Ammon's horn (tissue), 1 donor: ENCODE data around the gene SLC9A1.
"Not testable (repeated sequence)": the region's sequence is repeated elsewhere in the genome, so short reads cannot be mapped to it uniquely, and the experiment has no call there.

Experiments used
- DNase-seq: peaks from one replicate; pipeline ENCODE4 v3.0.0-alpha.2; 2016; ENCODE audit warnings: low spot score

The SLC9A1 gene

DNA sequence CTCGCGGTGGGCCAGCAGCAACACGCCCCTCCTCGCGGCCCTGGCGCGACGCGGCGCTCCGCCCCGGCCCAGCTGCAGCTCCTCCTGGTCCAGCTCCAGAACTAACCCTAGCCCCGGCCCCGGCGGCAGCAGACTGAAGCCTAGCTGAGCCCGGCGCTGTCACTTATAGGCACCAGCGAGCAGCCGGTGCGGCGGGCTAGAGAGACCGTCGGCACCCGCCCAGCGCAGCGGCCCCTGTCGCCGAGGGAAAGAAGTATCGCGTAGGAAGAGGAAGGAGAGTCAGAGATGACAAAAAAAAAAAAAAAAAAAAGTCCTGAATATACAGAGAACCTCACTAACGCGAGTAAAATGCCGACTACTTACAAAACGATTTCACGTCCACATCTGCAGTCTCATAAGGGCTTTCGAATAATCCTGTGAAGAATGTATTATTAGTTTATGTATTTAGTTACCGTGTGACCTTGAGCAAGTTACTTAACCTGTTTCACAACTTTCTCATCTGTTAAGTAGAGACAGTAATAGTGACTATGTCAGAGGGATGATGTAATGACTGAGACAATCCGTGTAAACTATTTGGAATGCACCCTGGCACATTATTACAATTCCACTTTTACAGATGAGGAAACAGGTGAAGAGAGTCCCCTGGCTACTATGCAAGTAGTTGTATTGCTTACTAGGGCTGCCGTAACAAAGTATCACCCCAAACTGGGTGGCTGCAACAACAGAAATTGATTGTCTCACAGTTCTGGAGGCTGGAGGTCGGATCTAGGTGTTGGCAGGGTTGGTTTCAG lies at the start of gene SLC9A1:
SLC9A1 (minus strand) TSS at position 135 of the 791 bp plus-strand sequence. CDS start 791 bp downstream, outside the sequence.
- peak; percentile 96 for DNase-seq

DNA sequence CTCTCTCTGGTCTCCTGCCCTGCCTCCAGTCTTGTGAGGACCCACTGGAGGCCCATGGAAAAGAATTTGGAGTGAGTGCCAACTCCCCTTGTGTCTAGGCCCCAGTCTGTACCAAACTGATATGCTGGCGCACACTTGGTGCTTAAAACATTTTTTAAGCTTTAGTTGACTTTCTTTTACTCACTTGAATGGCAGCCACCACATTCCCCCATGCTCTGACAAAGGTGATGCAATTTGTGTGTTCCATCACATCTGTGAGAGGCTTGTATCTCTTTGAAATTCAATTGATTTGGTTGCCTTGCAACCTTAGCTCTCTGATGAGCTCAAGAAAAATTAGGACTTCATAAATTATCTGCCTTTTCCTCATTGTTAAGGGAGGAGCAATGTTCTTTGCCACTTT lies 49.0 kb upstream of the SLC9A1 start:
- DNase-seq: no peak

DNA sequence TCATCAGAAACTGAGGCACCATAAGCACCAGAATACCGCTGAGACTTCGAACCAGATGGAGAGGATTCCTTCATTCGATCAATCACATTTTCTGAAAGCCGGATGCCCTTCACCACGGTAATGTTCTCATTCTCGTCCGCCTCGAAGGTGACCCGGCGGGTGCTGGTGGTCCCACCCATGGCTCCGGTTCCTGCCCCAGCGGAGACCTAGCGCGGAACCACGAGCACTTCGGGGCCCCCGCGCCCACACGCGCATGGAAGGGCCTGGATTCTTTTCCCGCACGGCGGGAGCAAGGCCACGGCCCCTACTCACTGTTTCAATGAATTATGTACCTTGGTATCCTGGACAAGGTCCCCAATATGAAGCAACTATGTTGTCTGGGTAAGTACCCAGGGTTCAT lies 46.4 kb upstream of the SLC9A1 start:
- DNase-seq: no peak

DNA sequence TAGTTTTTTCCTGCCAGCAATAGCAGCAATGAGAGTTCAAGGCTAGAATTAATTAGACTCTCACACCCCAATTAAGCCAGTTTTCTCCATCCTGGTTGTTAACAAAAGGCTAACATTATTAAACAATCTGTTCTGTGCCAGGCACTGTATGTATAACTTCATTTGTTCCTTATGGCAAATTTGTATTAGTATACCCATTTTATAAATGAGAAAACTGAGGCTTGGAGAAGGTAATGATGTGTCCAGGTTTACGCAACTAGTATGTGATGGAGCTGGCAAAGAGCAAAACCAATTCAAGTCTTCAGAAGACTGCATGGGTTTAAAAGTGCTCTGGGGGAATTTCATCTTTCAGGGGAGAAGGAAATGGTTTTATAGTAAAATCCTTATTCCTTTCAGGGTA lies 38.3 kb upstream of the SLC9A1 start:
- no peak for DNase-seq

DNA sequence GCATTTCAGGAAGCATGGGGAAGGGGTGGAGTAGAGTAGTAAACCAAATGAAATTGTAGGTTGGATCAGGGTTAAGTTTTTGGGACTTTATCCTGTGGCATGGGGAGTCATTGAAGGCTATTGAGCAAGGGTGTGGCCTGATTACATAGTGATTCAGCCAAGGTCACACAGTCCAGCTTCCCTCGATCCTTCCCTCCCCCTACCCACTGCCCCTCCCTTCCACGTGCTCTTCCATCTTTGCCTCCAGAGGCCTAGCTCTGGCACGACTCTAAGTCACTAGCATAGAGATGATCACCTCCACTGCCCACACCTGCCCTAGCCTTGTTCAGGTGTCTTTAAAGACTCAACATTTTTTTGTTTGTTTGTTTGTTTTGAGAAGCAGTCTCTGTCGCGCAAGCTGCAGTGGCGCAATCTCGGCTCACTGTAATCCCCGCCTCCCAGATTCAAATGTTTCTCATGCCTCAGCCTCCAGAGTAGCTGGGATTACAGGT lies 37.2 kb upstream of the SLC9A1 start:
- DNase-seq: no peak

DNA sequence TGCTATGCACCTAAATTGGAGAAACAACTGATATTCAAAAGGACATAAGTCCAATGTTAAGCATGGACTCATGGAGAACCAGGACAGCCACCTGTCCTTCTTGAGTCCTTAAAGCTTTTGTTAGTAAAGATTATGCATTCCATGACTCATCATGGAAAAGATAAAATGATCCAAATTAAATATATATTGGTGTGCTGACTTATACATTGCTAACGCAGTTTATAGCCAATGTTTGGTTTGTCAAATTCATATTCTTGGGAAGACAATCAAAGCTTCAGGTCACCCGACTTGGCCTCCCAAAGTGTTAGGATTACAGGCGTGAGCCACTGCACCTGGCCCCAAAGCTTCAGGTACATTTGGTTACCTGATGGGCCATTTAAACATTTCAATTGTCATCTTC lies 29.7 kb upstream of the SLC9A1 start:
- not testable (repeated sequence) for DNase-seq

DNA sequence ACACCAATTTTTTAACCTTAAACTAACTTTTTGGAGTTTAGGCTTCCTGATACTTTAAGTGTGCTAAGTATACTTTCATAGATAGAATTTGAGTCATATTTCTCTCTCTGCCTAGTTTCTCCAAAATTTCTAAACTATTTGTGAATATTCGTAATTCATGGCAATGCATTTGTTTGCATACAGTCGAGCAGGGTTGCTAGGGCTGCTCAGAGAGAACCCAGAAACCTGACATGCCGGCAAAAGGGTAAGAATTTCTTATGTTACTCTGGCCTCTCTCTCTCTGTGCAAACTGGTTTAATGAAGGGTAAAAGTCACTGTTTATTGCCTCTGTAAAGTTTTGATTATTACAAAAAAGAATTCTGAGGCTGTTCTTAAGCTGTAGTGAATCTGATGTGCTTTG lies 25.1 kb upstream of the SLC9A1 start:
- no peak for DNase-seq

DNA sequence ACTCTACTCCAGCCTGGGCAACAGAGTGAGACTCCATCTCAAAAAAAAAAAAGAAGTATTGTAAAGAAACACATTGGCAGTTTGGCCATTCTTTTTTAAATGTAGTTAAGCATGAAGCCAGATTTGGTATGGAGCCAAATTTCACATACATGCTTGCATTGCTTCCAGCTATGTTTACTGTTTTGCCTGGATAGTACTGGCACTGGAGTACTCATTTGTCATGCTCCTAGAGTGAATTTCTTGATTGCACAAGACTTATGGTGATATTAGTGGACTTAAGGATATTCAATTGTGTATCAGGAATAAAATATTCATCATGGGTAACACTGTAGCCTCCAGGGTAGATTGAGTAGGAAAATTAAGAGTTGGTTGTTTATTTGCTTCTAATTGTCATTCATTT lies 24.5 kb upstream of the SLC9A1 start:
- DNase-seq: no peak

DNA sequence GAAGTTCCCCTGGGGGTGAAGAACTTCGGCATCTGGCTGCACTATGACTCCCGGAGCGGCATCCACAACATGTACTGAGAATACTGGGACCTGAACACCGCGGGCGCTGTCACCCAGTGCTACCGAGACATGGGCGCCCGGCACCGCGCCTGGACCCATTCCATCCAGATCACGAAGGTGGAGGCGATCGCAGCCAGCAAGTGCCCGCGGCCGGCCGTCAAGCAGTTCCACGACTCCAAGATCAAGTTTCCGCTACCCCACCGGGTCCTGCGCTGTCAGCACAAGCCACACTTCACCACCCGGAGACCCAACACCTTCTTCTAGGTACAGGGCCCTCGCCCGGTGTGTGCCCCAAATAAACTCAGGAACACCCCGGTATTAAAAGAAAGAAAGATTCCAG lies 22.0 kb upstream of the SLC9A1 start:
- DNase-seq: no peak

DNA sequence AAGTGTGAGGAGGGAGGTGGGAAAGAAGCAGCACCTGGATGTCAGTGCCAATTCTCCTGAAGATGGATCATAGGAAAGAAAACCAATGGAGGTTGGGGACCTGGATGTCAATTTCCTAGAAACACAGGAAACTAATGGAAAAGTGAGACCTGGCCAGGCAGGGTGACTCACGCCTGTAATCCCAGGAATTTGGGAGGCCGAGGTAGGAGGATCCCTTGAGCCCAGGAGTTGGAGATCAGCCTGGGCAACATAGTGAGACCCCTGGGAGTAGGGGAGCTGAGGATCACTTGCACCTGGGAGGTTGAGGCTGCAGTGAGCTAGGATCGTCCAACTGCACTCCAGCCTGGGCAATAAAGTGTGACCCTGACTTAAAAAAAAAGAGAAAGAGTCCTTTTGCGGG lies 21.4 kb upstream of the SLC9A1 start:
- DNase-seq: no peak

DNA sequence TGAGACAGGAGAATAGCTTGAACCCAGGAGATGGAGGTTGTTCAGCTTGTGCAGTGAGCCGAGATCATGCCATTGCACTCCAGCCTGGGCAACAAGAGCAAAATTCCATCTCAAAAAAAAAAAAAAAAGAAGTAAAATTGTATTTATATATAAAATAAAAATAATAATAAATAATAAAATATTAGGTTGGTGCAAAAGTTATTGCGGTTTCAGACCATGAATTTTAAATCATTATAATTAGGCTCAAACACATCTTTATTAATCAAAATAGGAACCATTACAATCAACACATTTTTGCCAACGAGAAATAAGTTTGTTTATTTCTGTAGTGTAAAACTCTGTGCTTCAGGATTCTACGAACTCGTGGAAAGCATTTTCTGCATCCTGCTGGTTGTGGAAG lies 18.1 kb upstream of the SLC9A1 start:
- DNase-seq: not testable (repeated sequence)

DNA sequence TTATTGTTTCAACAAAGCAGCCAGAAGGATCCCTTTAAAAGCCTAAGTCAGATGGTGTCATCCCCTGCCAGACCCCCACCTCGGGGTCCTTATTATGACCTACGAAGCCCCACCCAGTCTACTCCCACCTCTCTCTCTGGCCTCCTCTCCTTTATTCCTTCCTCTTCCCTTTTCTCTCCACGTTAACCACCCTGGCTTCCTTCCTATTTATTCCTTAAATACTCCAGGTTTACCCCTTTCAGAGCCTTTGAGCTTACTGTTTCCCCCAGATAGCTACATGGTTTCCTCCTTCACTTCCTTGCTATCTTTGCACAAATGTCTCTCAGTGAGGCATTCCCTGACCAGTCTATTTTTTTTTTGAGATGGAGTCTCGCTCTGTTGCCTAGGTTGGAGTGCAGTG lies 12.0 kb upstream of the SLC9A1 start:
- DNase-seq: no peak

DNA sequence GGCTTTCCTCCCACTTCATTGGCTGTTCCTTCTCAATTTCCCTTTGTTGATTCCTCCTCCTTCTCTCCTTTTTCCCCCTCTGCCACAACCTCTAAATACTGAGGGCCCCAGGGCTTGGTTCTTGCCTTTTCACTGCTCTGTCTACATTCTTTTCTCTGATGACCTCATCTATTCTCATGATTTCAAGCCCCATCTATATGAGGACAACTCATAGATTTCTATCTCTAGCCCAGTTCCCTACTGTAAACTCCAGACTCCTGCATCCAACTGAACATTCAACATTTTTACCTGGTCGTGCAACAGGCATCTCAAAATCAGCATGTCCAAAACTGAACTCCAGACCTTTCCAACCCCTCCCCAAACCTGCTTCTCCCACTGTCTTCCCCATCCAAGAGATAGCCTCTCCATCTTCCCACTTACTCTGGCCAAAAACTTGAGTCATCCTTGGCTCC lies 11.5 kb upstream of the SLC9A1 start:
- no peak for DNase-seq

DNA sequence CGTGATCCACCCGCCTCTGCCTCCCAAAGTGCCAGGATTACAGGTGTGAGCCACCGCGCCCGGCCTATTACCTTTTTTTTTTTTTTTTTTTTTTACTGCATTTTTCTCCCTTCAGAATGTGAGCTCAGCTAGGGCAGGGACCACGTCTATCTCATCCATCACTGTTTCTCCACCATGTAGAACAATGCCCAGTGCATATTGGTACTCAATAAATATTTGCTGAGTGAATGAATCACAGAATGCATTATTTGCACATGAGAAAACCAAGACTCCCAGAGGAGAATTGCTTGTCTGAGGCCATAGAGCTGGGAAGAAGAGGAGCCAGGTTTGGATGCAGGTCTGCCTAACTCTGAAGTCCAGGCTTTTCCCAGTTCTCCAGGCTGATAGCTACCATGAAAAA lies 8.2 kb upstream of the SLC9A1 start:
- no peak for DNase-seq

DNA sequence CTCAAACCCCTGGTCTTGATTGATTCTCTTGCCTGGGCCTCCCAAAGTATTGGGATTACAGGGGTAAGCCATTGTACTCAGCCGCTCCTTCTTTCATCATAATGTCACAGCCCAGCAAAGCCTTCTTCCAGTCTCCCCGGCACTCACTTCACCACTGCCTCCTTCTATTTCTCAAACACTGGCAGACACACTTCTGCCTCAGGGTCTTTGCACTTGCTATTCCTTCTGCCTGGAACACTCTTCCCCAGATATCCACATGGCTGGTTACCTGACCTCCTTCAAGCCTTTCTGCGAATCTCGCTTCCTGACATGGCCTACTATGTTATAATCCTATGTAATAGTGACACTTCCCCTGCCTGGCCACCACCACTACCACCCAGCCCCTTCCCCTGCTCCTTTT lies 7.2 kb upstream of the SLC9A1 start:
- no peak for DNase-seq

DNA sequence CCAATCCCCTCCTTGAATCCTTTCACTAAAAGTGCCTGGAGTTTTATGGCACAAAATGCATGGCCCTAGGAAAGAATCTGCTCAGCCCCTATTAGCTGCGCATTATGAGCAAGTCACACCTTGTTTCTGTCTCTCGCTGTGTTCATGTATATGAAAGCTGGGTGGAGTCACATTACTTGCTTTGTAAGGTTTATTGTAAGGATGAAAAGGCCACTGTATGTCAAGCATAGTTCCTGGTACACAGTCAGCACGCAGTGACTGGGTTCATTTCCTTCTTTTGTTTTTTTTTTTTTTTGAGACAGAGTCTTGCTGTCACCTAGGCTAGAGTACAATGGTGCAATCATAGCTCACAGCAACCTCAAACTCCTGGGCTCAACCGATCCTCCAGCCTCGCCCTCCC lies 6.7 kb upstream of the SLC9A1 start:
- DNase-seq: no peak

DNA sequence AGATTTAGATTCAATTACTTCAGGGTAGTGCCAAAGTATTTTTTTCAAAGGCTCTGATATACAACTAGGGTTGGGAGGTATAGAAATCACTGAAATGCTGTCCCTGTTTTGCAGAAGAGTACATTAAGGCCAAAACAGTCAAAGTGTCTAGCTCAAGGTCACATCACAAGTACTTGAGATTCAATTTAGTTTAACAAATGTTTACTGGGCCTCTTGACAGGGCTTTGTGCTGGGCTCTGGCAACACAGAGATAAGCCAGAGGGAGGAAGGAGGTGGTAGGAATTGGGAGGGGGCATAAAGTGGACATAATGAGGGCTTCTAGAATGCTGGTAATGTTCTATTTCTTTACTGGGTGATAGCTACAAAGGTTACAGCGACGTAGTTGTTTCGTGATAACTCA lies 2.3 kb upstream of the SLC9A1 start:
- DNase-seq: no peak

DNA sequence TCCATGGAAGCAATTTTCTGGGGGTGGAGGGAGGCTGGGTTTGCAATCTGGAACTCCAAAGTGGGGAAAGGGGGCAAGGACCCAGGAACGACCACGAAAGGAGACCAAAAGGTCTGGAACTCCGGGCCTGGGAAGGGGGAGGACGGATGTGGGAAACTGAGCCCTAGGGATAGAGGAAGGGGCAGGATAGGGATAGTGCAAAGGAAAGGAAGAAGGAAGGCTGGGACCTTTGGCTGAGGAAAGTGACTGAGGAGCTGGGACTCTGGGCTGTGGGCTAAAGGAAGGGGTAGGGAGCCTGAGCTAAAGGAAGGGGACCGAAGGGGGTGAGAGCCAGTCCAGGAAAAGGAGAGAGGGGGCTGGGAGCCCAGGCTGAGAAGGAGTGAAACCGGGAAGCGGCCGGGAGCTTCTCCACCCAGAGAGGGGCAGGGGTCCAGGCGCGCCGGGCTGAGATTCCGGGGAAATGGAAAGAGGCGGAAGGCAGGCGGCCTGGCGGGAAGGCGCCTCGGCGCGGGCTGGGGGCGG lies 395 bp downstream of the SLC9A1 start:
- no peak for DNase-seq

DNA sequence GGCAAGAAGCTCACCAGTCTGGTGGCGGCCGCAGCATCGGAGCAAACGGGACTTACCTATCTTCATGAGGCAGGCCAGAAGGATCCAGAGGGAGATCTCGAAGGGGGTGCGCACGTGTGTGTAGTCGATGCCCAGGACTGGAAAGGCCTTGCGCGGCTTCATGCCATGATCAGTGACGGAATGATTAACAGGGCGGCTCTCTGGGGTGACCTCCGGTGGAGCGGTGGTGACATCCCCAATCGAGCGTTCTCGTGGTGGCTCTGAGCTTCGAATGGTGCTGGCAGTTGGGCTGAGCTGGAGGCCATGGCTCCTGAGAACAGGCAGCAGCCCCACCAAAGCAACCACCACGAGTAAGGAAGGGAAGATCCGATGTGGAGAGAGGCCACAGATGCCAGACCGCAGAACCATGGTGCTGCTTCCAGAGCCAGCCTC lies 982 bp downstream of the SLC9A1 start:
- DNase-seq: no peak

DNA sequence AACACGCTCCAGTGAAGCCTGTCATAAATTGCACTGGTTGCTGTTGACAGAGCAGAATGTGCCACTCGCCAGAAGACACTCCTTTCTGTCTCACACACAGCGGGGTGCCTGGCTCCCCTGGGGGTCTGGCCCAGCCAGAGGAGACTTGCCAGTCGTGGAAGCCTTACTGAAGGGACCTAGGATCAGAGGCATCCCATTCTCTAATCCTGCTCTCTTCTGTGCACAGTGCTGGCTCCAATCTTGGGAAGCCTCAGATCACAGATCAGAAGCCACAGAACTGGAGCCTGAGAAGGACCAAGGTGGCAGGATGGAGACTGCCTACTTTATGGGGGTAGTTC lies 1.4 kb downstream of the SLC9A1 start:
- no peak for DNase-seq

DNA sequence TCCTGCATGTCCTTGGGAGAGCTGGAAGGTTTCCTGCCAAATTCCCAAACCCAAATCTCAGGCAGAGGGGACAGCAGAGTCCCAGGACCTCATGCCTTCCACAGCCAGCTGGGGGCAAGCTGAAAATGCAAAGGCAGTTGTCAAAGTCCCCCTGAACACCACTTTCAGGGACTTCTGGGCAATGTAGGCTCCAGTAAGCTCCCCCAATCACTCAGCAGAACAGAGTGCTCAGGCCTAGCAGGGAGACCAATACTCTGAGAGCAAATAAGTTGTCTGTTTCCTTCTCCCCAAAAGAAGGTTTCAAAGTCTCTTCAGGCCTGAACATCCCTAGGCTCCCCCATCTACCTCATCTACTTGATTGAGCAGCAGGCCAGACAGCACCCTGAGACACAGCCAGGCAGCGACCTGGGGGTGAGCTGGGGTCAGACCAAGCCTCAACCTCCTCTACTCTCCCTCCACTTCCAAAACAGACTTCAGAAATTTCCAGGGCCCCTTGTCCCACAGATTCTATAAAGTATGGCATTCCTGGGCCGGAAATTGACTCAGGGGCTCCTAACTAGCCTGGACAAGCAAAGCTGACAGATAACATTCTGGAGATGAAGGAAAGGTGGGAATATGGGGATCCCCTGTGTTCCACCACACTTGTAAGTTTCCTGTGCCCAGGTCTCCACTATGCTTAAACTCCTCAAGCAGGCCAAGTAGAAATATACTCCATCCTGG lies 1.9 kb downstream of the SLC9A1 start:
- DNase-seq: no peak

DNA sequence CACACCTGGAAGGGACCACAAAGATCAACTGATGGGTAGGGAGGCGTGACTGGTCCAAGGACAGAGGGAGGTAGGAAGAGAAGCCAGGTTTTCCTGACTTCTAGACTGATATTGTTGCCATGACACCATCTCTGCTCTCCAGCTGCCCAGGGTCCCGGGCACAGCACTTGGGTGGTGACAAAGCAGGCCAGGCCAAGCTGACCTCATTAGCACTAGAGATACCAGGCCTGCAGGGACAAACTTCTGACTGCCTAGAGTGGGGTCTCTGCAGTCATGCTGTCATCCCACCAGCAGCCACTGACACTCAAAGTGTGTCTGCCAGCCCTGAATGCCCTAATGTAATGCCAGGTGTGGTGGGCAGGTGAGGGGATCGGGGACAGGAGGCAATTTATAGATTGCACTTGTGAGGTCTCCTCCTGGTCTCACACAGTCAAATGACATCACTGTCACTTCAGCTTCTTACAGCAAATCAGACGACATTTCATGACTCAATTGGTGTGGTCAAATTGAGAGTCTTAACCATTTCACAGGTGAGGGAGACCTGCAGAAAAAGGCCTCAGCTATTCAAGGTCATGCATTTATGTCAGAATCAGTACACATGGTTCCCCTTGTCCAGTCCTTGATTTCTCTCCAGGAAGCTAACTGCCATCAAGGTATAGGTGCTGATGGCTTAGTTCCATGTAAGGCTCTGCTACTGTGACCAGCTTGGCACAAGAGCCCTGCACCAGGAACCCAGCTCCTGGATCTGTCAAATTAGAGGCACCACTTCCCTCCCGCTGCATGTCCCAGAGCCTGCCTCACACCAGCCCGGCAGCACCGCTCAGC lies 2.7 kb downstream of the SLC9A1 start:
- DNase-seq: no peak
